MM.1S (cell line): ENCODE measurements around the gene NRK.

Experiments
- DNase-seq: peaks from one replicate; pipeline ENCODE4 v3.0.0-alpha.2; 2015
- H2AFZ ChIP-seq: fragments of 300-600 bp; sonication (generic); 2 replicates; pipeline ENCODE4 v1.6.0; 2016; ENCODE audit warnings: antibody characterized with exemption, low read length
- H3F3A ChIP-seq: fragments of 300-600 bp; sonication (generic); 2 replicates; pipeline ENCODE4 v1.6.1; 2016; ENCODE audit warnings: mild to moderate bottlenecking, antibody characterized with exemption, low read length, moderate library complexity, mixed read lengths; ENCODE audit not compliant: insufficient read depth
- H3K27ac ChIP-seq: fragments of 300-600 bp; sonication (generic); 2 replicates; pipeline ENCODE4 v1.5.1; 2016; ENCODE audit warnings: mild to moderate bottlenecking, low read length
- H3K27me3 ChIP-seq: fragments of 300-600 bp; sonication (generic); replicated peaks from 2 replicates; pipeline ENCODE4 v1.6.0; 2016; ENCODE audit warnings: low read length; ENCODE audit not compliant: insufficient read depth
- H3K36me3 ChIP-seq: fragments of 300-600 bp; sonication (generic); replicated peaks from 2 replicates; pipeline ENCODE4 v1.6.1; 2016; ENCODE audit warnings: mild to moderate bottlenecking, low read length, mixed read lengths; ENCODE audit not compliant: insufficient read depth
- H3K4me1 ChIP-seq: fragments of 300-600 bp; sonication (generic); 2 replicates; pipeline ENCODE4 v1.6.1; 2016; ENCODE audit warnings: low read length, mixed read lengths
- H3K4me2 ChIP-seq: fragments of 300-600 bp; sonication (generic); 2 replicates; pipeline ENCODE4 v1.6.0; 2016; ENCODE audit warnings: low read depth, low read length
- H3K4me3 ChIP-seq: fragments of 300-600 bp; sonication (generic); 2 replicates; pipeline ENCODE4 v1.5.1; 2016; ENCODE audit warnings: low read length, mixed read lengths
- H3K79me2 ChIP-seq: fragments of 300-600 bp; sonication (generic); 2 replicates; pipeline ENCODE4 v1.6.1; 2016; ENCODE audit warnings: mixed run types, low read length, mixed read lengths
- H3K9ac ChIP-seq: fragments of 300-600 bp; sonication (generic); 2 replicates; pipeline ENCODE4 v1.6.1; 2016; ENCODE audit warnings: low read length, mixed read lengths
- H3K9me2 ChIP-seq: fragments of 300-600 bp; sonication (generic); replicated peaks from 2 replicates; pipeline ENCODE4 v1.6.1; 2016; ENCODE audit warnings: mild to moderate bottlenecking, low read length, mixed read lengths; ENCODE audit not compliant: insufficient read depth
- H3K9me3 ChIP-seq: fragments of 300-600 bp; sonication (generic); replicated peaks from 2 replicates; pipeline ENCODE4 v1.6.1; 2016; ENCODE audit warnings: mild to moderate bottlenecking, low read length, mixed read lengths; ENCODE audit not compliant: insufficient read depth
- H4K20me1 ChIP-seq: fragments of 300-600 bp; sonication (generic); 2 replicates; pipeline ENCODE4 v1.6.1; 2016; ENCODE audit warnings: mild to moderate bottlenecking, low read length, moderate library complexity, mixed read lengths; ENCODE audit not compliant: insufficient read depth
- EZH2 ChIP-seq: fragments of 300-600 bp; sonication (generic); optimal IDR thresholded peaks from 2 replicates; pipeline ENCODE3; 2017; ENCODE audit warnings: low read depth, mild to moderate bottlenecking, antibody characterized with exemption, low read length, mixed read lengths
- EZH2phosphoT487 ChIP-seq: fragments of 300-600 bp; sonication (generic); IDR thresholded peaks from 2 replicates; pipeline ENCODE4 v1.6.1; 2018; ENCODE audit warnings: antibody characterized with exemption, low read length
- TF ChIP-seq, protein P1 (sequence below): fragments of 300-600 bp; sonication (generic); IDR thresholded peaks from 2 replicates; pipeline ENCODE4 v1.5.1; 2016; ENCODE audit warnings: antibody characterized with exemption, low read length, mixed read lengths

Gene NRK

GRCh38 chrX:105882581-105883275 lies 60.4 kb downstream of the NRK start:
- Histone ChIP-seq H3K9me3 (no peaks in the 10 kb centered on the region), H2AFZ (no peak overlapping the region), H3K36me3 (no peaks in the 10 kb centered on the region), H3K79me2 (no peaks in the 10 kb centered on the region), H3K4me2 (no peak overlapping the region), H3F3A (no peaks in the 10 kb centered on the region), H3K9me2 (no peaks in the 10 kb centered on the region; the same call in 1 of the 2 replicates), H4K20me1 (no peaks in the 10 kb centered on the region), H3K9ac (no peak overlapping the region), H3K4me1 (no peaks in the 10 kb centered on the region), H3K4me3 (no peak overlapping the region), H3K27ac (no peak overlapping the region), H3K27me3 (no peaks in the 10 kb centered on the region)
- TF ChIP-seq, protein P1, sequence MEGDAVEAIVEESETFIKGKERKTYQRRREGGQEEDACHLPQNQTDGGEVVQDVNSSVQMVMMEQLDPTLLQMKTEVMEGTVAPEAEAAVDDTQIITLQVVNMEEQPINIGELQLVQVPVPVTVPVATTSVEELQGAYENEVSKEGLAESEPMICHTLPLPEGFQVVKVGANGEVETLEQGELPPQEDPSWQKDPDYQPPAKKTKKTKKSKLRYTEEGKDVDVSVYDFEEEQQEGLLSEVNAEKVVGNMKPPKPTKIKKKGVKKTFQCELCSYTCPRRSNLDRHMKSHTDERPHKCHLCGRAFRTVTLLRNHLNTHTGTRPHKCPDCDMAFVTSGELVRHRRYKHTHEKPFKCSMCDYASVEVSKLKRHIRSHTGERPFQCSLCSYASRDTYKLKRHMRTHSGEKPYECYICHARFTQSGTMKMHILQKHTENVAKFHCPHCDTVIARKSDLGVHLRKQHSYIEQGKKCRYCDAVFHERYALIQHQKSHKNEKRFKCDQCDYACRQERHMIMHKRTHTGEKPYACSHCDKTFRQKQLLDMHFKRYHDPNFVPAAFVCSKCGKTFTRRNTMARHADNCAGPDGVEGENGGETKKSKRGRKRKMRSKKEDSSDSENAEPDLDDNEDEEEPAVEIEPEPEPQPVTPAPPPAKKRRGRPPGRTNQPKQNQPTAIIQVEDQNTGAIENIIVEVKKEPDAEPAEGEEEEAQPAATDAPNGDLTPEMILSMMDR: no peak
- TF ChIP-seq EZH2 (no peak), EZH2phosphoT487 (no peak)
- DNase-seq: no peak

- Histone ChIP-seq H3K27me3 (no peaks in the 10 kb centered on the region), H3K79me2 (no peaks in the 10 kb centered on the region), H3K4me2 (no peak overlapping the region), H4K20me1 (no peaks in the 10 kb centered on the region), H3F3A (no peaks in the 10 kb centered on the region), H3K4me3 (no peak overlapping the region), H2AFZ (no peak overlapping the region), H3K27ac (no peak overlapping the region), H3K9me3 (no peaks in the 10 kb centered on the region), H3K9ac (no peak overlapping the region), H3K36me3 (no peaks in the 10 kb centered on the region), H3K9me2 (no peaks in the 10 kb centered on the region), H3K4me1 (no peaks in the 10 kb centered on the region)
- DNase-seq: no peak
- TF ChIP-seq EZH2 (no peak), EZH2phosphoT487 (no peak)
- TF ChIP-seq, protein P1: no peak
These were observed 72.4 kb downstream of the NRK start for GRCh38 chrX:105894721-105895120.

GRCh38 chrX:105909576-105909975 lies 87.2 kb downstream of the NRK start:
- no peaks in the 10 kb centered on the region for H3K9me2 ChIP-seq
- H3K9me3 ChIP-seq: no peaks in the 10 kb centered on the region
- H4K20me1 ChIP-seq: no peaks in the 10 kb centered on the region
- no peaks in the 10 kb centered on the region for H3K36me3 ChIP-seq
- no peak overlapping the region for H3K9ac ChIP-seq
- no peak overlapping the region for H3K4me2 ChIP-seq
- no peak overlapping the region for H2AFZ ChIP-seq
- H3K27me3 ChIP-seq: no peaks in the 10 kb centered on the region
- H3K4me1 ChIP-seq: no peaks in the 10 kb centered on the region
- H3K79me2 ChIP-seq: no peaks in the 10 kb centered on the region
- H3F3A ChIP-seq: no peaks in the 10 kb centered on the region
- no peak overlapping the region for H3K27ac ChIP-seq
- DNase-seq: no peak
- TF ChIP-seq EZH2 (no peak), EZH2phosphoT487 (no peak)
- TF ChIP-seq, protein P1: no peak
- no peak overlapping the region for H3K4me3 ChIP-seq
